SU-DHL-6 (cell line): ENCODE data around the gene SOBP.

ENCODE experiments used
- CTCF ChIP-seq: fragments of 200-600 bp; sonication (generic); IDR thresholded peaks from one replicate; pipeline ENCODE4 v1.5.1; 2017; ENCODE audit warnings: antibody characterized with exemption, mild to moderate bottlenecking, low read length, moderate library complexity; ENCODE audit not compliant: insufficient read depth, poor library complexity, severe bottlenecking
- EZH2phosphoT487 ChIP-seq: fragments of 200-600 bp; sonication (generic), shearing (Covaris generic); conservative IDR thresholded peaks from 2 replicates; pipeline ENCODE4 v1.6.1; 2018; ENCODE audit warnings: mild to moderate bottlenecking, antibody characterized with exemption, low read length, moderate library complexity, mixed read lengths

GRCh38 chr6:107594736-107595135, 104.8 kb downstream of the SOBP start:
- no peak for TF ChIP-seq CTCF
- no peak for TF ChIP-seq EZH2phosphoT487
